GM23248 (cell line): ENCODE data around the gene STX8.

Experiments used
- EZH2 ChIP-seq: fragments of 200-600 bp; sonication (generic); IDR thresholded peaks from 2 replicates; pipeline ENCODE4 v1.6.1; 2018; ENCODE audit warnings: antibody characterized with exemption, mild to moderate bottlenecking; ENCODE audit not compliant: insufficient read depth, poor library complexity, severe bottlenecking
- EZH2phosphoT487 ChIP-seq: fragments of 200-600 bp; sonication (generic); IDR thresholded peaks from 2 replicates; pipeline ENCODE4 v1.6.1; 2018; ENCODE audit warnings: antibody characterized with exemption, moderate library complexity, mild to moderate bottlenecking, low read depth; ENCODE audit not compliant: insufficient read depth

- TF ChIP-seq EZH2 (no peak), EZH2phosphoT487 (no peak)
Measured at GRCh38 chr17:9237661-9238301, 337.8 kb downstream of the STX8 start.
